Stimulated activated CD4-positive, alpha-beta T cell treated with anti-CD3 and anti-CD28 coated beads, Interleukin-12 subunit alpha, Interleukin-12 subunit beta, amount 100 ng/mL, for 48 hours (primary cell): ENCODE data around the gene SH3BP4.

Source experiments
- DNase-seq, 3 donors: peaks; one replicate each; pipeline ENCODE4 v3.0.0-alpha.2; 2020; ENCODE audit warnings: low read depth in 2 of 3, low spot score in 1 of 3

SH3BP4 gene

GRCh38 chr2:234981197-234982095, 29.6 kb downstream of the SH3BP4 start:
- no peak for DNase-seq

GRCh38 chr2:234982096-234982834, 30.4 kb downstream of the SH3BP4 start:
- DNase-seq: no peak

GRCh38 chr2:234983011-234983726, 31.4 kb downstream of the SH3BP4 start:
- DNase-seq: no peak

GRCh38 chr2:234985608-234986245, 33.9 kb downstream of the SH3BP4 start:
- DNase-seq: no peak

GRCh38 chr2:234986390-234986789, 34.6 kb downstream of the SH3BP4 start:
- no peak for DNase-seq

- DNase-seq: no peak
Observed at GRCh38 chr2:234986876-234987720, 35.3 kb downstream of the SH3BP4 start.

- DNase-seq: no peak
Observed at GRCh38 chr2:234987754-234988153, 35.9 kb downstream of the SH3BP4 start.

- DNase-seq: no peak
Observed at GRCh38 chr2:234988491-234988890, 36.7 kb downstream of the SH3BP4 start.

GRCh38 chr2:234989183-234989701, 37.4 kb downstream of the SH3BP4 start:
- no peak for DNase-seq

GRCh38 chr2:234990300-234990699, 38.5 kb downstream of the SH3BP4 start:
- no peak for DNase-seq

GRCh38 chr2:234991290-234991689, 39.5 kb downstream of the SH3BP4 start:
- no peak for DNase-seq

GRCh38 chr2:234991793-234992192, 40.0 kb downstream of the SH3BP4 start:
- DNase-seq: no peak

- DNase-seq: no peak
Observed at GRCh38 chr2:234992196-234992595, 40.4 kb downstream of the SH3BP4 start.

- DNase-seq: no peak
Observed at GRCh38 chr2:234992624-234993349, 41.0 kb downstream of the SH3BP4 start.

- no peak for DNase-seq
Observed at GRCh38 chr2:234993541-234993981, 41.7 kb downstream of the SH3BP4 start.

GRCh38 chr2:234994438-234995321, 42.9 kb downstream of the SH3BP4 start:
- no peak for DNase-seq

- DNase-seq: no peak
Observed at GRCh38 chr2:234995332-234996068, 43.7 kb downstream of the SH3BP4 start.
